ES-I3 (cell line): ENCODE measurements around the gene ELAVL4.
"Not testable (repeated sequence)": the region's sequence is repeated elsewhere in the genome, so short reads cannot be mapped to it uniquely, and the experiment has no call there.

Experiments
- H3K36me3 ChIP-seq: 2 replicates; pipeline ENCODE4 v1.6.1; 2013; ENCODE audit warnings: mild to moderate bottlenecking, low read length, control low read depth, moderate library complexity; ENCODE audit not compliant: insufficient read depth
- H3K4me1 ChIP-seq: 2 replicates; pipeline ENCODE4 v1.6.1; 2013; ENCODE audit warnings: mild to moderate bottlenecking, control low read depth, low read length; ENCODE audit not compliant: insufficient read depth
- H3K9ac ChIP-seq: 2 replicates; pipeline ENCODE4 v1.6.1; 2013; ENCODE audit warnings: low read depth, mild to moderate bottlenecking, low read length, moderate library complexity
- H3K9me3 ChIP-seq: 2 replicates; pipeline ENCODE4 v1.6.1; 2013; ENCODE audit warnings: mild to moderate bottlenecking, low read length, moderate library complexity; ENCODE audit not compliant: control insufficient read depth, insufficient read depth

The ELAVL4 gene

DNA sequence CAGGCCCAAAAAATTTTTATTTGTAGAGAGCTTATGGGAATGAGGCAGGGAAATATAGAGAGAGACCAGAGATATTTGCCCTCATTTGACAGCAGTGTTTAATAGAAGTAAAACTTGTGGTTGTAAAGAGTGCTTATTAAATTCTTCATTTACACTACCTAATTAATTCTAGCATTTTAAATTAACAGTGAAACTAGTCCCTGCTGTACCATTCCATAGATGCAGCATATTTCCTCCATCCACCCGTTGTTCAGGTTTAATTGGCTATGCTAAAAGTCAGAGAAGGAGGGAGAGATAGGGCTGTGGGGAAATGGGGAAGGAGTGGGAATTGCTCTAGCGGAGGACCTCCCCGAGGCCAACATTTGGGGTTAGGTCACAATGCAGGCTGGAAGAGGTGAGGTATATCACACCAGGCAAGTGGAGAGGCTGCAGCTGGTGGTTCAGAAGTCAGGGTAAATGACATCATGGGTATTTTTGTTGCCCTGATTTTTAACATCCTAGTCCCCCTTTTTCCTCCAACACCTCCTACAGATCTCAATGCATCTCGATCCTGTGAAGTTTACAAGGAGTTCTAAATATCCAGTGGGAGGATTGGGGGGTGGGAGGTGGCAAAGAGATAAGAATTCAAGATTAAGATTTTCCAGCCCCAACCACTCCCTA, 38.6 kb downstream of the ELAVL4 start:
- Histone ChIP-seq H3K9me3 (no peaks in the 10 kb centered on the region), H3K4me1 (peaks cover 17% of the 10 kb centered on the region; the same call in 1 of the 2 replicates), H3K9ac (no peak overlapping the region), H3K36me3 (no peaks in the 10 kb centered on the region)

DNA sequence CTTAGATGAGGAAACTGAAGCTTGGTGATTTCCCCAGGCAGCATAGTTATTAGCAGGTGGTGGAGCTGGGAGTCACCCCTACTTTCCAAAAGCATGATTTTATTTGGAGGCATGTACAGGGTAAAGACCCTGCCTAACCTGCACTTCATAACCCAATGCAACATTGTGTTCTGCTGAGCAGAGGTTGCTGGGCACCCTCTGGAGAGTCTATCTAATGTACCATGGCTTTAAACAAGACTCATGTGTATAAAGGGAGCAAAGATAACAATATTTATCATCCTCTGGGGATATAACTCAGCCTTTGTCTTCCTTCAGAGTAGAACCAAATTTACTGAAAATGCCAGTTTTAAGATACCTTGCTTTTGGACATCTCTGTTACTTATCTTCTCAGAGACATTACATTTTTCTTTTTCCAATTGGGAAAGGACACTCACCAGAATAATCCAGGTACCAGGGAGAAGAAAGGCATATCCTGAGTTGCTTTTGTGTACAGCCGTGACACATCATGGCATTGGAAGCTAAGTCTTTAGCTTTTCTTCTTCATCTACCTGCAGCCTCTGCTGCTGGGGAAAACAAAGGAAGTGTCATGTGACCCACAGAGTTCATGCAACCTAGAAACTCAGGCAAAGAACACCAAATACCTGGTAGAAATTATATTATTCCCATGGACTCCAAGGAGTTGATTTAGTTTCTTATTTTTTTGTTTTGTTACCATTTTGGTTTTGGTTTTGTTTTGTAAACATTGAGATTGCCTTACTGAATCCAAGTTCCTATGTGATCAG, 39.6 kb downstream of the ELAVL4 start:
- Histone ChIP-seq H3K4me1 (peaks cover 17% of the 10 kb centered on the region; the same call in 1 of the 2 replicates), H3K9me3 (no peaks in the 10 kb centered on the region), H3K36me3 (no peaks in the 10 kb centered on the region), H3K9ac (no peak overlapping the region)

DNA sequence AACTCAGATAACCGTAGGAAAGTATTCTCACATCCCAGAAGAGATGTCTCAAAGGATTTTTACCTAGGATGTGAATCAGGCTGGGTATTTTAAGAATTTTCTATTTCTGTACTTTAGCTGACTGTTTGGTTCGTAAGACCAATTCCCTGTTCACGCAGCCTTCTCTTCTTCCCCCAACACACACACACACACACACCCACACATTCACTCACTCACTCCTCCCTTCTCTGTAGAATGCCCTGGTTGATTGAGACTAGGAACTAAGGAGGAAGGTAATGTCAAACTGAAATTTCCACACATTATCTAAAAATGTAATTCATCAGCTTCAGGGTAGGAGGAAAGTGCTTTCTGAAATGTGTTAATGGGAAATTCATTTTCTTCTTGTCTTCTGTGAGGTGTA, 43.5 kb downstream of the ELAVL4 start:
- Histone ChIP-seq H3K9me3 (no peaks in the 10 kb centered on the region; the same call in 1 of the 2 replicates), H3K9ac (no peak overlapping the region), H3K36me3 (no peaks in the 10 kb centered on the region), H3K4me1 (peaks cover 12% of the 10 kb centered on the region; the same call in 1 of the 2 replicates)

DNA sequence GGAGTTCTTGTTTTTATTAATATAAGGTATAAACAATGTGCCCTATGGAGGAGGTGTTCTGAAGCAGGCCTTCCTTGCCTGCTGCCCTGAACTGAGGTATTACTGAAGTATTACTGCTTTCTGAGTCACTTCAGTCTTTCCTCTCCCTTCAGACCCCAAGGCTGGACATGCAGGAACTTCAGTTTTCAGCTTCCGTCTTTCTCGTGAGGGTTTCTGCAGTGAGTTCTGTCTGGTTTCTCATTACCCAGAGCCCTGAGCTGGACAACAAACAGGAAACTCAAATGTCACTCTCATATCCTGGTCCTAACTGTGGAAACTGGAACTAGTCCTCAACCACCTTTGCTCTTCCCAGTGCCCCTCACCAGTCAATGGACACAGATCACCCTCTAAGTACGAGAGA, 46.8 kb downstream of the ELAVL4 start:
- H3K9ac ChIP-seq: no peak overlapping the region
- H3K4me1 ChIP-seq: peaks cover 3% of the 10 kb centered on the region; the same call in 1 of the 2 replicates

DNA sequence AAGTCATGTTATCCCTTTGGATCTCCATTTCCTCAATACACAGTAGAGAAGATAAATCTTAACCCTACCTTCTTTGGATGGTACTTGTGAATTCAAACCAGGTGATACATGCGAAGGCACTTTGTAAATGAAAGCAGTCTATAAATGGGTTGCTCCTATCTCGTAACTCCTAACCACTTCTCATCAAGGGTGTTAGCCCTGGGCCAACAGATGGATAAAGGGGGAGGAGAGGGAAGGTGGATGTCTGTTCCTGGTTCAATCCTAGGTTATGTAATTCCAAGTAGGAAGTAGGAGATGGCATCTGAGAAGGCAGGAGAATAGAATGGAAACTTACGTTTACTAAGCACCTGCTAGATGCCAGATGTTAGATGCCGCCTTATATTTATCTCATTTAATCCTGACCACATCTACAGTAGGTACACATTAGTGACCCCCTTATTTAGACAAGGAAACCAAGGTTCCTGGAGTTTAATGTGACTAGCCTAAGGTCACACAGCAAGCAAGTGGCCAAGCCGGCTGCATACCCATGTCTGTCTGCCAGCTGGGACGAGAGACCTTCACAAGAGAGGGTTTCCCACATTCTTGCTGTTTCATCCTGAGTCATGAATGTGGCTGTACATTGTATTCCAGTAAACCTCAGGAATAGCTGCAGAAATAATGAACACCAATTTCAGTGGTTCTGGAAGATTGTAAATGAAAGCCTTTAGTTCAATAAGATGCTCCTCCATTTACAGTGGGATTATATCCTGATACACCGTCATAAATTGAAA, 47.7 kb downstream of the ELAVL4 start:
- H3K9me3 ChIP-seq: no peaks in the 10 kb centered on the region; the same call in 1 of the 2 replicates
- H3K9ac ChIP-seq: no peak overlapping the region
- H3K4me1 ChIP-seq: peaks cover 3% of the 10 kb centered on the region; the same call in 1 of the 2 replicates
- no peaks in the 10 kb centered on the region for H3K36me3 ChIP-seq

More for the DNA sequence above, 46.8 kb downstream of the ELAVL4 start:
- no peaks in the 10 kb centered on the region for H3K36me3 ChIP-seq
- H3K9me3 ChIP-seq: no peaks in the 10 kb centered on the region; the same call in 1 of the 2 replicates

DNA sequence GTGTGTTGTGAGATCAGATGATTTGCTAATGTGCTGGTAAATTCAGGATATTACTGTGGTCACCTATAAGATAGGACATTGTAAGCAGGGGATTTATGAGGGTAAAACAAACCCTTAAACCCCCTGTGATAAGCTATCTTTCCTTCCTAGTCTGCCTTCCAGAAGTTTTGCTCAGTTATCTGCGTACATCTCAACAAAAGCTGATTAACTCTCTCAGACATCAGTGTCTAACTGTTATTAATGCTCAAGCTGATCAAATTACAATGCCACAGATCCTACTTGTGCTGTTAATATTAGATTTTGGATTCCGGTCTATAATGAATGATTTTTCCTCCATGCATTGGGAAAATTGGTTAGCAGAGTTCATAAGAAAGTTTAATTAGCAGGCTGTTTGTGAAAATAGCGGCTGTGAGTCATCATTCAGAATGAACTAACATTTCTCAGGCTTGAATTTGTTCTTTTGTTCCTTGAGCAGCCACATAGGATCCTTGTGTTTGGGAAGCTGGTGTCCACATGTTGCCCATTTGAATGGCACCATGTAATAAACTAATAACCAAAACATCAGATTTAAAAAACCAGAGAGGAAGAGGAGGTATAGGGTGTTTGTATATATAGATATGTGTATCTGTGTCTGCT, 48.7 kb downstream of the ELAVL4 start:
- Histone ChIP-seq H3K4me1 (no peaks in the 10 kb centered on the region), H3K36me3 (no peaks in the 10 kb centered on the region), H3K9me3 (no peaks in the 10 kb centered on the region; the same call in 1 of the 2 replicates), H3K9ac (no peak overlapping the region)

DNA sequence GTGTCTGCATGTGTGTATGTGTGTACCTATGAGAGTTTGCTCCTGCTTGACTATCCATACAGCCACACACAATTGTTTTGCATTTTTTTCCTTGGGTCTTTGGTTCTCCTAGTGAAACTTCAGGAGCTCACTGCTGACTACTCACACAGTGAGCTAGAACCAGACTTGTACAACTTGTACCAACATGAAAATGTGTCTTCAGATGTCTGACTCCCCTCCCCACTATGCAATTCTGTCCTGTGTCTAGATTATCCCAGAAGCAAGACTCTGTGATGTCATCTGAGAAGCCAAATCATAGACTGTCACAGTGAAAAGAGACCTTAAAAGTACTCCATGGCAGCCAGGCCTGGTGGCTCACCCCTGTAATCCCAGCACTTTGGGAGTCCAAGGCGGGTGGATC, 49.7 kb downstream of the ELAVL4 start:
- Histone ChIP-seq H3K4me1 (no peaks in the 10 kb centered on the region), H3K36me3 (no peaks in the 10 kb centered on the region), H3K9ac (no peak overlapping the region), H3K9me3 (no peaks in the 10 kb centered on the region; the same call in 1 of the 2 replicates)

DNA sequence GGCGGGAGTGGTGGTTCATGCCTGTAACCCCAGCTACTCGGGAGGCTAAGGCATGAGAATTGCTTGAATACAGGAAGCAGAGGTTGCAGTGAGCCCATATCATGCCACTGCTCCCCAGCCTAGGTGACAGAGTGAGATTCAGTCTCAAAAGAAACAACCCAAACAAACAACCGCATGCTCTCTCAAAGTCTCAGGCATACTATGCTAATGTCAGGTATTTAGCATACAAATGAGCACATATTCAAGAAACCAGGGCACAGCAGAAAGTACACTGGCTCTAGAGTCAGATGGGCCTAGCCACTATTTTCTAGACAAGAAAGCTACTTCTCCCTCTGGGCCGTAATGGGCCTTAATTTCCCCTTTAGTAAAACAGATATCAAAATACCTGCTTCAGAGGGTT, 55.0 kb downstream of the ELAVL4 start:
- Histone ChIP-seq H3K9me3 (no peaks in the 10 kb centered on the region), H3K4me1 (peaks cover 13% of the 10 kb centered on the region), H3K36me3 (no peaks in the 10 kb centered on the region), H3K9ac (no peak overlapping the region)

DNA sequence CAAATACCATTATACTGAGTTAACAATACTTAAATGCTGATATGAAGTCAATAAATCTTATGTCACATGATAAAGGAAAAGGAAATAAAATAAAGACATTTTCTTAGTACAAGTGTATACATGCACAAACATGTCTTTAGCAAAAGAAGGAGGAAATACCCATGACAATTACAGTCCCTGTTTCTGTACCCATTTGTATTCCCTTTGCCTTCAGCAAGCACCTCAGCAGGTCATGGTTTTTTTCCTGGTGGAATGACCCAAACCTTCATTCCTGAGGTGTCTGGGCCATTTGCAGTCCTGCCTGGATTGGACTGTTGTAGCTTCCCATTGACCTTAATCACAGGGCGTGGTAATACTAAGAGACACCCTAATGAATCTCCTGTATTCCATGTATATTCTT, 57.6 kb downstream of the ELAVL4 start:
- not testable (repeated sequence) for H3K9ac ChIP-seq, H3K36me3 ChIP-seq, H3K9me3 ChIP-seq
- peaks cover 13% of the 10 kb centered on the region for H3K4me1 ChIP-seq

DNA sequence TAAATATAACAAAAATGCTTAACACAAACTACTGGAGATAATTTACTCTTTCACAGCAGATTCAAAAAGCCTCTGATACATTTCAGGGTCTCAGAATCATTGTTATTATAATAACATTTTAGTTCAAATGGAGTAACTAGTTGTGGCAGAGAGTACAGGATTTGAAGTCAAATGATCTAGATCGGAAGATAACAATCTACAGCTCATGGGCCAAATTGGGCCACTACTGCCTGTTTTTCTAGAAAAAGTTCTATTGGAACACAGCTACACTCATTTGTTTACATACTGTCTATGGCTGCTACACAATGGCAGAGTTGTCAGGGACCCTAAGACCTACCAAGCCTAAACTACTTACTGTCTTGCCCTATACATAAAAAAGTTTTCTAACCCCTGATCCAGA, 63.6 kb downstream of the ELAVL4 start:
- Histone ChIP-seq H3K9me3 (no peaks in the 10 kb centered on the region), H3K4me1 (no peaks in the 10 kb centered on the region; the same call in 1 of the 2 replicates), H3K9ac (no peak overlapping the region), H3K36me3 (no peaks in the 10 kb centered on the region)

DNA sequence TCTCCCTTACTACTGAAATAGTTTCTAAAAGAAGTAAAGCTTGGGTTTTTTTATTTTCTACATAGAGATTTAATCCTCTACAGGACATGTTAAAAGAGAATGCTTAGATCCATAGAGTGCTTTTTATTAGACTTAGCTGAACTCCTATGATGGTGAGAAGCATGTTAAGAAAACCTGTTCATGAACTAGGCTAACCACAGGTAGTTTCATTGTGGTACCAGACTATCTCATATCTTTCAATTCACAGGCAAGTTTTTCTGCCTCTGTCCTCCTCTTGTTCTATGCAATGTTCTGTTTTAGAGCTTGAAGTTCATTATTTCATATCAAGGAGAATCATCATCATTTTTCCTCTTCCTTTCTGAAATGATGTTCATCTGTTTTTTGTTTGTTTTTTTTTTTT, 65.4 kb downstream of the ELAVL4 start:
- Histone ChIP-seq H3K4me1 (no peaks in the 10 kb centered on the region; the same call in 1 of the 2 replicates), H3K9me3 (no peaks in the 10 kb centered on the region), H3K9ac (no peak overlapping the region), H3K36me3 (no peaks in the 10 kb centered on the region)

DNA sequence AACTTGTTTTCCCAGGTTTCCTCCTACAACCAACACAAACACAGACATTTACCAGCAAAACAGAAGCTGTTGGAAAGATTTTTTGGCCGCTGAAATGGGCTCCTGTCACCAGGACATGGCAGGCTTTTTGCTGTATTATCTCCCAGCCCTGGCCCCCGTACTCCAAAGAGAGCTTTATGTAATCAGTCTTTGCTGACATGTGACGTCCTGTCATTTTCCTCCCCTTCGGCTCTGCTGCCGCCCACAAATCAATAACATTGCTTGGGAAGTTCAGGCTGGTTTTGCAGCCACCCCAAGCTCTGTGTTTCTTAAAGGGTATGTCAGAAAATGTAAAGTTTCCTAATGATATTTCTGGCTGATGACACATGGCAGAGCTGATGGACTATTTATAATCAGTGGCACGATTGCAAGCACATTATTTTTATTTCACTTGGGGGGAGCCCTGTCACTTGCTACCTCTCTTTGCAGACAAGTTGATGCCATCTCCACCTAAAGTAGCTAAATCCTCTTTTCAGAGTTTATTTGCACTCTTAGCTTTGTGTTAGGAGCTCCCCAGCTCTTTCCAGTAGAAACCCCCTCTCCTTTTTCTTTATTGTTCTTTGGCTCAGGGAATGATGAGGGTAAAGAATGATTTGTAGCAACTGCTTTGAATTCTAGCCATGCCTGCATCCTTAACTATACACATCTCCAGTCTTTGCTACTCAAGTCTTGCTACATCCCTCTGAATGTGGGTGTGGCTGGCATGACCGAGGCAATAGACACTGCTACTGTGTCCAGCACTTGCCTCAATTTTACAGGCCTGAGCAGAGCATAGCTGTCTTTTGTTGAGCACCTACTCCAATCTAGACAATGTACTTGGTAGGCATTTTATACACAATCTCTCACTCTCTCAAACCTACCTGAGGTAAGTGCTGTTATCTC, 67.3 kb downstream of the ELAVL4 start:
- Histone ChIP-seq H3K4me1 (no peaks in the 10 kb centered on the region; the same call in 1 of the 2 replicates), H3K9me3 (no peaks in the 10 kb centered on the region), H3K36me3 (no peaks in the 10 kb centered on the region), H3K9ac (no peak overlapping the region)

DNA sequence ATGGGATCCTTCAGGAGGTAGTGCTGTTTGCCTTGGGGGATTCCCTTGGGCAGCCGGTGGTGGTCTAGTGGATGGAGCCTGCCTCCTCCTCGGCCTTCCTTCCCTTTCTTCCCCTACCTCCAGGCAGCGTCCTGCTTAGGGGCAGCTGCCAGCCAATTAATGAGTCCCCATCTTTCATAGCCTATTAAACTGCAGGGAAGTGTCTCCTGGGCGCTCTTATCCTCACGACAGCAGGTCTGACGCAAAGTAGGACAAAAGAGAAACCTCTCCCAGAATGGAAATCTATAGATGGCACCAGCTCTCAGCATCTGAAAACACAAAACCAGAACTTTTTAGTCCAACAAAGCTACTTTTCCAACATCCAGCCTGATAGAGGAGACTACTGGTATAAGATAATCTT, 69.3 kb downstream of the ELAVL4 start:
- Histone ChIP-seq H3K9me3 (no peaks in the 10 kb centered on the region), H3K9ac (no peak overlapping the region), H3K36me3 (no peaks in the 10 kb centered on the region), H3K4me1 (no peaks in the 10 kb centered on the region; the same call in 1 of the 2 replicates)
